HG02759 (cell line): ENCODE results near the gene MARCHF9.
A peak's percentile ranks its signal among the peaks of the same experiment; 100 is the strongest.
"Not testable (repeated sequence)": the region's sequence is repeated elsewhere in the genome, so short reads cannot be mapped to it uniquely, and the experiment has no call there.

Source experiments
- ATAC-seq: cut with Tn5 transposase; IDR thresholded peaks from one replicate; pipeline ENCODE4 v1.9.1; 2021; ENCODE audit warnings: mild to moderate bottlenecking, moderate library complexity; ENCODE audit not compliant: unreplicated experiment

MARCHF9 gene

DNA sequence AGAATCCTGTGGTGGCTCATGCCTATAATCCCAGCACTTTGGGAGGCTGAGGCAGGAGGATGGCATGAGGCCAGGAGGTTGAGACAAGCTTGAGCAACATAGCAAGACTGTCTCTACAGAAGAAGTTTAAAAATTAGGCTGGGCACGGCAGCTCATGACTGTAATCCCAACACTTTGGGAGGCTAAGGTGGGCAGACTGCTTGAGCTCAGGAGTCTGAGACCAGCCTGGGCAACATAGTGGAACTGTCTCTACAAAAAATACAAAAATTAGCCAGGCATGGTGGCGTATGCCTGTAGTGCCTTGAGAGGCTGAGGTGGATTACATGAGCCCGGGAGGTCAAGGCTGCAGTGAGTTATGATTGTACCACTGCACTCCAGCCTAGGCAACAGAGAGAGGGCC lies 13.0 kb downstream of the MARCHF9 start:
- ATAC-seq: no peak

DNA sequence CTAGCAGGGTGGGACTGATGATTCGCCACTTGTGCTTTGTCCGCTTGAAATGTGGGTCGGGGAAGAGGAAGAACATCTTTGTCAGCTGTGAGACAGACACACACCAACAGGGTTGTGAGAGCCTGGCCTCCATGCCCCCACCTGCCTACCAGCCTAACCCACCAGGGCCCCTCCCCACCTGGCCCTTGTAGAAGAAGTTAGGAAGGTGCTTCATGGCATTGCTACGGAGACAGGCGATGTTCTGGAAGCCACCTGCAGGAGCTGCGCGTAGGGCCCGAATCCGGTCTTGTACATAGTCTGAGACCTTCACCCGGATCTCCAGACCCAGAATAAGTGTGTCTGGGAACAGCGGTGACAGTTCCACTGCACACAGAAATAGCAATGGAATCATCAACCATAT lies 14.7 kb downstream of the MARCHF9 start:
- no peak for ATAC-seq

DNA sequence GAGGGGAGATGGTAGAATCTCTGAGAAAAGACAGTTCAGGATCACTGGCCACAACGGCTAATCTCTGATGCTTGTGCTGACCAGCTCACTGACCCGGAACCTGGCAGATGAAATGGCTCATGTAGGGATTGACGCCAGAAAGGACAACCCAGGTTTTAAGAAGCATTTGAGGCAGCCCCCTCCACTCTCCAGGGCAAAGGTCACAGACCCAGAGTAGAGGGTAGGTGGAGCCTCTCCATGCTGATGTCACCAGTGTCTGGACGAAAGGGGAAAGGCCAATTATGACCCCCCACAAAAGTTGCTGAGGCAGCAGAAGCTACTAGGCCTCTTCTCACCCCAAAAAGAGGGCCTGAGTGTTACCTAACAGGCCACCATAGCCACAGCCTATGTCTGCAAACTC lies 15.8 kb downstream of the MARCHF9 start:
- ATAC-seq: no peak

DNA sequence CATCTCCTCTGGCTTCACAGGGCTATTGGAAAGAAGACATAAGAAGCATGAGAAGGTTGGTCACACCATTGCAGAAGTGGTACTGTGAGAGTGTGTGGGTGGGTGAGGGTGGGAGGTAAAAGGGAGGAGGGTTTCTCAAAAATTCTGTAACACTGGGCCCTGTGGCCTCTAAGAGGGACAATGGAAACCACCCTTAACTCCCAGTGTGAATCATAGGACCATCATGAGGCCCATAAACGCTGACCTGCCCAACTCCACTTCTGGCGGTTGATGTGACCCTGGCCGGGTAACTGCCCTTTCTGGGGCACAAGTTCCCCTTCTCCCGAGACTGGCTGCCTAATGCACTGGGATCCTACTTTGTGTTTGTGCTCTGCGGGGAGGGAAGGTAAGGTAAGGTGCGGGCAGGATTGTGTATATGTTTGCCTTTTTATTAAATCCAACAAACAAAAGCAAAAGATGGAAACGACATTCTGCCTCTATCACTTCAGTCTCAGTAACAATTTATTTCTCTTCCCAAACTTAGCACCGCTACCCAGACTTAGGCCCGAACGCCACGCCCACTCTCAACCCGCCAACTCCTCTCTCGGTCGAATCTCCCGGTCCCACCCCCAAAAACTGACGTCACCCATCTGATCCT lies 16.5 kb downstream of the MARCHF9 start:
- peak; percentile 79 for ATAC-seq

DNA sequence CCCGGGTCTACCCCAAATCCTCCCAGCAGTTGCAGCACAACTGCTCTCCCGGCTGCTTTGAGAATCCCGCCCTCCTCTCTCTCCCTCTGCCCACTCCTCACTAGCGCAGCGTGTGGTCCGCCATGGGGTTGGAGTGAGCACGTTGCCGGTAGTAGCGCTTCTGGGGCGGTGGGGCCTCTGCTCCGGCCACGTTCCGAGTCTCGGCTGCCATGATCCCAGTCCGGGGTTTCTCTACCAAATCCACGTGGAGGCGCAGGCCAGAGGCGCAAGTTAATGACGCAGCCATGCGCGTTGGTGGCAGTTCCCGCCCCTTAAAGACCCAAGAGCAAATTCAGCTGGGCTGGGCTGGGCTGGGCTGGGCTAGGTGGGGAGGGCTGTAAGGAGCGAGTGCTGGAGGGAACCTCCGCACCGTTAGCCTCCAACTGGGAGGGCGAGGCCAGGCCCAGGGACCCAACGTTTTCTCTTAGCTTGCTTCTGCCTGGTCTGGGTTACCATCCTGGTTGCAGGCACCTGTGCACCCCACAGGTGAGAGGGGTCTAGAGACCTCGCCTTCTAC lies 17.0 kb downstream of the MARCHF9 start, which contains the start of gene METTL1:
TSS of gene METTL1 (minus strand) at position 233 of the 556 bp plus-strand sequence. CDS start at position 211, 22 bp downstream.
- ATAC-seq: peak; percentile 82

DNA sequence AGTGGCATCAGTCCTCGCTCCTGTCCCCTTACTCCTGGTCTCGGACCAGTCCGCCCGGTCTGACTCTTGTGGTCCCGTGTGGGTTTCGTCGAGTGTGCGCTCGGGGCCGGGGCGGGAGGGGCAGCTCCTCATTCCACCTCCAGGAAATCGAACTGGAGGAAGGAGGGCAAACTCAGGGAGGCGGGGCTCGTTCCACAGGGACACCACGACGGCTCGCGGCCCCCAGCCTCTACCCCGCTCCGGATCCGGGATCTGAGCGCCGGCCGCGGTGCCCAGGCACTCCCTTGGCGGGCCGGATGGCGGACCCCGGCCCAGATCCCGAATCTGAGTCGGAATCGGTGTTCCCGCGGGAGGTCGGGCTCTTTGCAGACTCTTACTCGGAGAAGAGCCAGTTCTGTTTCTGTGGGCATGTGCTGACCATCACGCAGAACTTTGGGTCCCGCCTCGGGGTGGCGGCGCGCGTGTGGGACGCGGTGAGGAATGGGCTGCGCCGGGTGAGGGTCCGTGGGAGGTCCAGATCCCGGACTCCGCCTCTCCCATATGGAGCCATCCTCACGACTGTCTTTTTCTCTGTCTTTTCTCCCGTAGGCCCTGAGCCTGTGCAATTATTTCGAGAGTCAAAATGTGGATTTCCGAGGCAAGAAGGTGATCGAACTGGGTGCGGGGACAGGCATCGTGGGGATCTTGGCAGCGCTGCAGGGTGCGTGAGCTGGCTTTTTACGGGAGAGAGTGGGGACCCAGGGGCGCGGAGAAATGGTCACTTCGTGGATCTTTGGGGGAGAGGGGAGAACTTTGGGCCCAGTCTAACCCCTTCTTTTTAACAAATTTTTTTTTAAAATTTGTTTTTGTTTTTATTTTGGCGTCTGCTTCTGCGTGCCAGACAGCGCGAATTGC lies 17.8 kb downstream of the MARCHF9 start, which contains the start of gene EEF1AKMT3:
TSS of gene EEF1AKMT3 (plus strand) at position 186 of the 894 bp plus-strand sequence. CDS start at position 297, 111 bp downstream.
- ATAC-seq: no peak

DNA sequence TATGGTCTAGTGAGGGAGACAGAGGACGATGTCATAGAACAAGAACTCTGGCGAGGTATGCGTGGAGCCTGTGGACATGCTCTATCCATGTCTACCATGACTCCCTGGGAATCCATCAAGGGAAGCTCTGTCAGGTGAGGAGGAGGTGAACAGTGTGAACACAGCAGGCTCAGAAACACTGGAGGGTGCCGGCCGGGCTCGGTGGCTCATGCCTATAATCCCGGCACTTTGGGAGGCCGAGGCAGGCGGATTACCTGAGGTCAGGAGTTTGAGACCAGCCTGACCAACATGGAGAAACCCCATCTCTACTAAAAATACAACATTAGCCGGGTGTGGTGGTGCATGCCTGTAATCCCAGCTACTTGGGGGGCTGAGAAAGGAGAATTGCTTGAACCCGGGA lies 19.7 kb downstream of the MARCHF9 start:
- ATAC-seq: not testable (repeated sequence)

DNA sequence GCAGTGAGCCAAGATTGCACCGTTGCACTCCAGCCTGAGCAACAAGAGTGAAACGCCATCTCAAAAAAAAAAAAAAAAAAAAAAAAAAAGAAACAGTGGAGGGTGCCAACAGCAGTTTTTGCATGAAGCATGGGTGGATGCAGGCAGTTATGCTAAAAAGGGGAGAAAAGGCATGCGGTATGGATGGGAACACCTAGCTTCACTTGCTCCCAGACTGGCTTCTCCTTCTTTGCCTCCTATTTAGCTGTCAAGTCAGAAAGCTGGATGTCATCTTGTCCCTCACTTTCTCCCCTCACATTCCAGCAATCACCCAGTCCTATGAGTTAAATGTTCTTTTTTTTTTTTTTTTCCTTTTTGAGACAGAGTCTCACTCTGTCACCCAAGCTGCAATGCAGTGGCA lies 20.1 kb downstream of the MARCHF9 start:
- no peak for ATAC-seq

DNA sequence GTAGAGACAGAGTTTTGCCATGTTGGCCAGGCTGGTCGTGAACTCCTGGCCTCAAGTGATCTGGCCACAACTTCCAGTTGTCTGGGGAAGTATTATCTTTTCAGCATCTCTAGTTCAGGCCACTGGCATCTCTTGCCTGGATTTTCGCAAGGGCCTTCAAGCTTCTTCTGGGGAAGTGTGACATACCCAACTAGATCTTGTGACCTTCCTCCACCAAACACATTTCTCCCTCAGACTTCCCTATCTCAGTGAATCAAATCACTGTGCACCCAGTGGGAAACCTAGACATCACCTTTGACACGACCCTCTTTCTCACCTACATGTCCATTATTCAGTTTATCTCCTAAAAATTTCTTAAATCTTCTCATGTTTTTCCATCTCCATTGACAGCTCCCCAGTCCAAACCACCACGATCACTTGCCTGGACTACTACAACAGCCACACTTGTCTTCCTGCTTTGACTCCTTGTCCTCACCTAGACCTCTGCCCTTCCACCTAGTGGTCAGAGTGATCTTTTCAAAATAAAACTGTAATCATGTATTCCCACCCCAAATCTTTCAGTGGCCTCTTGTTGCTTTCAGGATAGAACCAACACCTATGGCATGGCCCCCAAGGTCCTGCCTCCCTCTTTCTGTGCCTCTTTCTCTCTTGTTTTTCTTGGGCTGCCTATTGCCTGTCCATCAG lies 20.8 kb downstream of the MARCHF9 start:
- no peak for ATAC-seq

DNA sequence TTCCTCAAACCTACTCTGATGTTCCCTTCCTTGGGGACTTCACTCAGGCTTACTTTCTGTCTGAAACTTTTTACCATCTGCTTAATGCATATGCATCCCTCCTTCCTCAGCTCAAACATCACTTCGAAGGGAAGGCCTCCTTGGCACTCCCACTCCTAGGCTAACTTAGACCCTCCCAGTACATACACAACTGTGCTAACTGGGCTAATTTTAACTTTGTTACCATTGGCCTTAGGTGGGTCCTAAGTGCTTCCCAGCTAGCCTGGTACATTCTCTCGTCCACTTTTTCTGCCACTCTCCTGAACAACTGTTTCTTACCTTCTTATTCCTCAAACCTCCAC lies 21.3 kb downstream of the MARCHF9 start:
- no peak for ATAC-seq

DNA sequence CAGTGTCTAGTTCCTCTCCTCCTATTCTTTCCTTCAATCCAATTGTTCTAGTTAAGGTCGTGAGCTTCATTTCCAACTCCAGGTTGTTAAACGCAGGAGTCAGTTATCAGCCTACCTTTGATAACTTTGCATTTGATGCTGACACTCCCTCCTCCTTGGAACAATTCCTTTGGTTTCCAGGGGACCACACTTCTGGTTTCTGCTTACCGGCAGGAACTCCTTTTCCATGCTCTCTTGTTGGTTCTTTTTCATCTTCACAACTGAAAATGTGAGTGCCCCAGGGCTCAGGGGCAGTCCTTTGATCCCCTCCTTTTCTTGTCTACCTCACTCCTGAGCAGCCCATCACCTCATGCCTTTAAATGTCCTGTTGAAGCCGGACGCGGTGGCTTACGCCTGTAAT lies 22.5 kb downstream of the MARCHF9 start:
- ATAC-seq: no peak

DNA sequence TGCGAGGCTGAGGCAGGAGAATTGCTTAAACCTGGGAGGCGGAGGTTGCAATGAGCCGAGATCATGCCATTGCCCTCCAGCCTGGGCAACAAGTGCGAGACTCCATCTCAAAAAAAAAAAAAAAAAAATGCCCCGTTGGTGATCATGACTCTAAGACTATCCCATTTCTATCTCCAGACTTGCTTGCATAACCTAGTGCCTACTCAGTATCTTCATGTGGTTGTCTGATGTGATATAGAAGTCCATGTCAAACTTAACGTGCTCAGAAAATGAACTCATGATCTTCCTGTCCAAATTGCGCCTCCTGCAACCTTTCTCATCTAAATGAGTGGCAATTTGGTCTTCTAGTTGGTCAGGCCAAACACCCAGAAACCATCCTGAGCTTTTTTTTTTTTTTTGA lies 23.0 kb downstream of the MARCHF9 start:
- ATAC-seq: no peak

DNA sequence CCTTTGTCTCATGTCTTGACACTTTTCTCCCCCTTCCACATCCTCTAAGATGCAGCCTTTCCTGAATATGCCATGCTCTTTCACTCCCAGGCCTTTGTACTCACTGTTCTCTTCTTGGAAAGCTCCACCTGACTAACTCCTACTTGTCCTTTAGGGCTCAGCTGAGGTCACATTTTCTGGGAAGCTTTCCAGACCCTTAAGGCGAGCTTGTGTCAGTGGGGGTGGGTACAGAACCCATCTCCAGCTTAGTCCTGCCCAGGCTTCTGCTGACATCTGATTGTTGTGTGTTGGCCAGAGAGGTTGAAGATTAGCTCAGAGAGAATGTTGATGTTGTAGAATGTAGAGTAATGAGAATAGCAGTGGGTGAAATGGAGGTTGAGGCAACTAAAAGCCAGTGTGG lies 24.8 kb downstream of the MARCHF9 start:
- no peak for ATAC-seq

DNA sequence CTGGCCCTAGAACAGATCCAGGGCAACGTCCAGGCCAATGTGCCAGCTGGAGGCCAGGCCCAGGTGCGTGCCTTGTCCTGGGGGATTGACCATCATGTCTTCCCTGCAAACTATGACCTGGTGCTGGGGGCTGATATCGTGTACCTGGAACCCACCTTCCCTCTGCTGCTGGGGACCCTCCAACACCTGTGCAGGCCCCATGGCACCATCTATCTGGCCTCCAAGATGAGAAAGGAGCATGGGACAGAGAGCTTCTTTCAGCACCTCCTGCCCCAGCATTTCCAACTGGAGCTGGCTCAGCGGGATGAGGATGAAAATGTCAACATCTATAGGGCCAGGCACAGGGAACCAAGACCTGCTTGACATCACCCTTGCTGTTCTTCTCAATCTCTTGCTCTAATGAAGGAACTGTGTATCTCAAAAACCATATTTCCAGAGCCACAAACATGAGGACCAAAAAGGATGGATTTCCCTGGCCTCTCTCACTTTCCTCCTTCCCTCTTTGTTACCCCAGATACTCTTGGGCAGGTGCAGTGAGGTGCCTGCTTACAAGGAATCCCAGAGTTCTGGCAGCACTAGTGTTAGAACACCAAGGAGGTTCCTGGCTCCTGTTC lies 25.5 kb downstream of the MARCHF9 start:
- no peak for ATAC-seq

DNA sequence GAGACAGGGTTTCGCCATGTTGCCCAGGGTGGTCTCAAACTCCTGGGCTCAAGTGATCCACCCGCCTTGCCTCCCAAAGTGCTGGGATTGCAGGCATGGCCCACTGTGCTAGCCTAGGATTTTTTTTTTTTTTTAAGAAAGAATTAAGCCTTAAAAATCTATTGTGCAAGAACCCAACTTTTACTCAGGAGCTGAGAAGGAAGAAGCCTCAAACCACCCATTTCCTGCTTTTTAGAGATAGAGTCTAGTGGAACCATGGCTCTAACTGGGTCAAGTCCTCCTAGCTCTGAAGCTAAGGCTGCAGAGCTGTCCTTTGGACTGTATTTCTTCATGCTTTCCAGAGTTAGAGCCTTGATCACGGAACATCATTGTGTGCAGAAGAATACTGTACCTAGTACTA lies 26.3 kb downstream of the MARCHF9 start:
- ATAC-seq: no peak

DNA sequence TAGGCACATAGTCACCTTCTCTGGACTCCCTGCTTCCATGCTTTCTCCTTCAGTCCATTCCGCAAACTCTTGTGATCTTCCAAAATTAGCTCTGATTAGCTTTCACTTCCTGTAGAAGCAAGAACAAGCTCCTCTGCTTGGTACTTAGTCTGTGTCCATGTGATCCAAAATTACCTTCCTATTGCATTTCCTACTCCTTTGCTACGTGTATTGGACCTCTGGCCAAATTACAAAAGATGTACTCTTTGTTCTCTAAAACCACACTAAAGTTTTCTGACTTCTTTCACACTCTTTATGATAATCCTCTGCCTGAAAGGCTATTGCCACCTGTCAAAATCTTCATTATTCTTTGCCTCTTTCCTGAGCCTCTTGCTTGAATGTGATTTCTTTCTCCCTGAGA lies 26.9 kb downstream of the MARCHF9 start:
- no peak for ATAC-seq

DNA sequence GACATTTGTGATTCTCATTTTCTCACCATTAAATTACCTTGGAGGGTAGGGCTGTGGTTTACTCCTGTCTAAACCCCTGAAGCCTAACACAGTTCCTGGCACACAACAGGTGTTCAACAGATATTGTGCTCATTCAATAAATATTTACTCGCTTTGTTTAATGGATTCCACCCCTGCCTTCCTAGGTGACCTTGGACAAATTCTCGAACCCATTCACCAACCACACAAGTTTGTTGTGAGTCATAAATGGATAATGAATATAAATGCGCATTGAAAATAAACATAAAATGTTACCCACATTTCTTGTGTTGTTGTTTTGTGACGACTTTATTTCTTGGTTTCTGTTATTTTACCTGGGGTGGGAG lies 27.3 kb downstream of the MARCHF9 start:
- no peak for ATAC-seq

DNA sequence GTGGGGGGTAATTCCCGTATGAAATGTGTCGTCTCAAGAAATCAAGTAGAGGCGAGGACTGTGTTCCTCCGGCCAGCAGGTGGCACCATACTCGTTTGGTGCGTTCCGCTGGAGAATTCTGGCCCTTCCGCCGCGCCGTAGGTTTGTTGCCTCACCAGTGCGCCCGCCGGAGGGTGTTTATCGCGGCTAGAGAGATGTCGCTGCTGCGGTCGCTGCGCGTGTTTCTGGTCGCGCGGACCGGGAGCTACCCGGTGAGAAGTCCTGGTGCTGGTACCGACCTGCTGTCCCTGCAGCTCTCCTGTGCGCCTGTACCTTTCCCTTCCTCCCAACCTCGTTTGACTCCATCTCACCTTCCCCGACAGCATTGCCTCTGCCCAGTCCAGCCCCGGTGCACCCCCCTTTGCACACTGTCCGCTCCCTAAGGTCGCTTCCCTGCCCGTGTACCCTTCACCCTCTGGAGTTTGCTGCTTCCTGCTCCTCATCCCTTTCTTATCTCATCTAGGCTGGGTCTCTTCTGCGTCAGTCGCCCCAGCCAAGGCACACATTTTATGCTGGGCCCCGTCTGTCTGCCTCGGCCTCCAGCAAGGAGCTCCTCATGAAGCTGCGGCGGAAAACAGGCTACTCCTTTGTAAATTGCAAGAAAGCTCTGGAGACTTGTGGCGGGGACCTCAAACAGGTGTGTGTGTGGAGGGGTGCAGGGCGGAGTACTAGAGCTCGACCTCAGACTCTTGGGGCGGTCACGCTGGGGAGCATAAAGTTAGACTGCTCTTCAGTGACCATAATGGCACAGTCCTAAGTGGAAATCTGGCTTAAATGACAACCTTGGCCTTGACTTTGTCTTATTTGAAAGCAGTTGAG lies 27.9 kb downstream of the MARCHF9 start, which contains the start of gene TSFM:
TSS of gene TSFM (plus strand) at position 180 of the 858 bp plus-strand sequence. CDS start at position 195, 15 bp downstream.
- peak; percentile 86 for ATAC-seq

DNA sequence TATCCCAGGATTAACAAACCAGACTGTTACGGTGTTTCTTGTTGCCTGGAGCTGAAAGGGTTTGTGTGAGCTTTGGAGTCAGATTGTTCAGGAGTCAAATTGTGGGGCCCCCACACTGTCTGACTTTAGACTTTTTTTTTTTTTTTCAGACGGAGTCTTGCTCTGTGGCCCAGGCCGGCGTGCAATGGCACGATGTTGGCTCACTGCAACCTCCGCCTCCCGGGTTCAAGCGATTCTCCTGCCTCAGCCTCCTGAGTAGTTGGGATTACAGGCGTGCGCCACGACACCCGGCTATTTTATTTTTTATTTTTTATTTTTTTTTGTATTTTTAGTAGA lies 28.5 kb downstream of the MARCHF9 start:
- ATAC-seq: no peak

DNA sequence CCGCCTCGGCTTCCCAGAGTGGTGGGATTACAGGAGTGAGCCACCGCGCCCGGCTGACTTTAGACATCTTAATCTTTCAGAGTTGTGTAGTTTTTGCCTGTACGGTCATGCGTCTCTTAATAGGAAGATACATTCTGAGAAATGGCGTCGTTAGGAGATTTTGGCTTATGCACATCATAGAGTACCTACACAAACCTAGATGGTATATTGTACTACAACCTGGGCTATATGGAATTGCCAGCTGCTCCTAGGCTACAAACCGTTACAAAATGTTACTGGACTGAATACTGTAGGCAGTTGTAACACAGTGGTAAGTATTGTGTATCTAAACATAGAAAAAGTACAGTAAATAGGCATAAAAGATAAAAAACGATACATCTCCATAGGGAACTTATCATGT lies 29.0 kb downstream of the MARCHF9 start:
- ATAC-seq: no peak
